Nephron progenitor cell (in vitro differentiated cells): ENCODE data around the gene HOXB7.

Experiments
- DNase-seq: peaks from one replicate; pipeline ENCODE4 v3.0.0; 2021
- H3K27ac Mint-ChIP-seq: 2 replicates; pipeline ENCODE4 v1.8.0; 2021; ENCODE audit warnings: mild to moderate bottlenecking, moderate library complexity, mixed read lengths
- H3K27me3 Mint-ChIP-seq: 2 replicates; pipeline ENCODE4 v1.8.0; 2021; ENCODE audit warnings: mild to moderate bottlenecking, low read depth, mixed read lengths; ENCODE audit not compliant: poor library complexity
- H3K36me3 Mint-ChIP-seq: 2 replicates; pipeline ENCODE4 v1.8.0; 2021; ENCODE audit warnings: low read depth, mixed read lengths
- H3K4me1 Mint-ChIP-seq: 2 replicates; pipeline ENCODE4 v1.8.0; 2021; ENCODE audit warnings: mixed read lengths
- H3K4me3 Mint-ChIP-seq: 2 replicates; pipeline ENCODE4 v1.8.0; 2021; ENCODE audit warnings: mild to moderate bottlenecking, moderate library complexity, mixed read lengths
- H3K9me3 Mint-ChIP-seq: 2 replicates; pipeline ENCODE4 v1.8.0; 2021; ENCODE audit warnings: mild to moderate bottlenecking, moderate library complexity, mixed read lengths
- TF ChIP-seq, protein P1 (sequence below): fragments of 200-600 bp; sonication (generic); IDR thresholded peaks from 2 replicates; pipeline ENCODE4 v1.5.0; 2021; ENCODE audit warnings: antibody characterized with exemption

HOXB7 gene

DNA sequence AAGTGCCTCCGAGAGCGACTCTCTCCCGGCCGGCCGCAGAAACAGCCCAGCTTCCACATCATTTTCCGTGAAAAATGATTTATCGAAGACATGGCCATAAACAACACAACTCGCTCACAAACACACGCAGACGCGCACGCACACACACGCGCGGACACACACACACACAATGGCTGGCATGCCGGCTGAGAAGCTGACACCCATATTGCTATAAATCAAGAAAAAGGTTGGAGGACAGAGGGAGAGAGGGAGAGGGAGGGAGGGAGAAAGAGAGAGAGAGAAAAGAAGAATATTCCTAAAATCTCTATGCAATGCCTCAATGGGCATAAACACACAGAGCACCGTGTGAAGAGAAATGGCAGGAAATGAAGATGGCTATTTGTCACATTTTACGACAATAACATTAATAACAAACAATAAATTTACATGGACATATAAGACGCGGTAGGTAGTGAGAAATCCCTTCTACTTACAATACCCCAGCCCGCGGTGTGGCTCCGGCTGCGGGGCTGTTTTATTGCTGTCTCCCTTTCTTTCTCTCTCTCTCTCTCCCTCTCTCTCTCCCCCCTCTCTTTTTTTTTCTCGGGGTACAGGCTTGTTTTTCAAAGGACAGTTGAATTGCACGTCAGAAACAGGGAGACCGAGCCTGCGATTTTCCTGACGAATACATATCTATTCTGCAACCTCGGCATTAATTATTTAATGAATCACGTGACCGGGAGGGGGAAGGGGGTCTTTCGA, 42.1 kb downstream of the HOXB7 start:
- H3K4me1 Mint-ChIP-seq, result peaks cover 4% of the 10 kb centered on the region
- no peaks in the 10 kb centered on the region for H3K9me3 Mint-ChIP-seq
- H3K27ac Mint-ChIP-seq, result no peak overlapping the region
- peaks cover 27% of the 10 kb centered on the region for H3K36me3 Mint-ChIP-seq
- no peaks in the 10 kb centered on the region for H3K27me3 Mint-ChIP-seq
- DNase-seq, result no peak
- TF ChIP-seq, protein P1, sequence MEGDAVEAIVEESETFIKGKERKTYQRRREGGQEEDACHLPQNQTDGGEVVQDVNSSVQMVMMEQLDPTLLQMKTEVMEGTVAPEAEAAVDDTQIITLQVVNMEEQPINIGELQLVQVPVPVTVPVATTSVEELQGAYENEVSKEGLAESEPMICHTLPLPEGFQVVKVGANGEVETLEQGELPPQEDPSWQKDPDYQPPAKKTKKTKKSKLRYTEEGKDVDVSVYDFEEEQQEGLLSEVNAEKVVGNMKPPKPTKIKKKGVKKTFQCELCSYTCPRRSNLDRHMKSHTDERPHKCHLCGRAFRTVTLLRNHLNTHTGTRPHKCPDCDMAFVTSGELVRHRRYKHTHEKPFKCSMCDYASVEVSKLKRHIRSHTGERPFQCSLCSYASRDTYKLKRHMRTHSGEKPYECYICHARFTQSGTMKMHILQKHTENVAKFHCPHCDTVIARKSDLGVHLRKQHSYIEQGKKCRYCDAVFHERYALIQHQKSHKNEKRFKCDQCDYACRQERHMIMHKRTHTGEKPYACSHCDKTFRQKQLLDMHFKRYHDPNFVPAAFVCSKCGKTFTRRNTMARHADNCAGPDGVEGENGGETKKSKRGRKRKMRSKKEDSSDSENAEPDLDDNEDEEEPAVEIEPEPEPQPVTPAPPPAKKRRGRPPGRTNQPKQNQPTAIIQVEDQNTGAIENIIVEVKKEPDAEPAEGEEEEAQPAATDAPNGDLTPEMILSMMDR, result no peak
- H3K4me3 Mint-ChIP-seq, result no peak overlapping the region

DNA sequence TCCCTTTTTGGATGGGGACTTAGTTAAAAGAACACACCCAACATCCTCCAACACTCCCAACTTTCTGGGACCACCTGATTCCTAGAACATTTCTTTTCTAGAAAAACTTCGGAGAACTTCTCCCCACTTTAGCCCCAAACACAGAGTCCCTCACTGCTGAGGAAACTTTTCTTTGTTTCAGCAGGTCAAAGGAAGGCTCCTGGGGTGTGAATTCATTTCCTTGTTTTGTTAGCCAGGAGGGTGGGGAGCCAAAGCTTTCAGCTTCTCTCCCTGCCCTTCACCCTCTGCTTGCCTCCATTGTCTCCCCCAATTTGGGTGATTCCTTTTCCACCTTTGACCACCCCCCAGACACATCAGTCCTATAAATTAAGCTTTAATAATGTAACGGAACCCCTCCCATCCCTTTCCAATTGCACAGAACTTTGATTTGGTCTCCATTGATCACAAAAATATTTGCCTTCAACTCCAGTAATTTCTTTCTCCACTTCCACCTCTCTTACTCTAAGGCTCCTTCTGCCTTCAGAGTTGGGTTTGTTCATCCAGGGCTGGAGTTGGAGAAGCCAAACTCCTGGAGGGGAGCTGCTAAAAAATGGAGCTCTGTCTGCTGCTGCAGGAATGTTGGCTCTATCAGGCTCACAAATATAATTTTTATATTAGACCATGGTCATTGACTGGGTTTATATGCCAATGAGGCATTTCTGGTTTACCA, 43.0 kb downstream of the HOXB7 start:
- Mint-ChIP-seq H3K27ac (no peak overlapping the region), H3K4me3 (no peak overlapping the region), H3K36me3 (peaks cover 27% of the 10 kb centered on the region), H3K9me3 (no peaks in the 10 kb centered on the region), H3K27me3 (no peaks in the 10 kb centered on the region), H3K4me1 (peaks cover 12% of the 10 kb centered on the region)
- TF ChIP-seq, protein P1, result no peak
- no peak for DNase-seq

DNA sequence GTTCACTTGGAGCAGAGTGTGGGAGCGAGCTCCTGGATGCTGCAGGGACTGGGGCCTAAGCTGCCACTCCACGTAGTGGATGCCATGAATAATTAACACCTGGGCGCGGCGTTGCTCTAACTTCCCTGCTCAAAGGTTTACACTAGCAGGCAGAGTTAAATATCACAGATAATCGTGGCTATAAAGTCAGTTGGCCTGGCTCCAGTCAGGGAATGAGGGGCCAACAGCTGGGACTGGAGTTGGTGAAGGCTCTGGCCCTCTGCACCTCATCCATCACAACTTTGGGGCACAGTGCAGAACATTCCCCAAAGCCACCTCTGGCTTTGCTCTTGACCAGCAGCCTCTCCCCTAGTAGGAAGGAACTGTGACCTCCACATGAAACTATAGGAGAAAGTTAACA, 43.6 kb downstream of the HOXB7 start:
- DNase-seq, result no peak
- H3K27ac Mint-ChIP-seq, result no peak overlapping the region
- peaks cover 33% of the 10 kb centered on the region for H3K36me3 Mint-ChIP-seq
- peaks cover 18% of the 10 kb centered on the region for H3K4me1 Mint-ChIP-seq
- peaks cover 3% of the 10 kb centered on the region for H3K27me3 Mint-ChIP-seq
- no peak overlapping the region for H3K4me3 Mint-ChIP-seq
- H3K9me3 Mint-ChIP-seq, result no peaks in the 10 kb centered on the region
- TF ChIP-seq, protein P1, result no peak

DNA sequence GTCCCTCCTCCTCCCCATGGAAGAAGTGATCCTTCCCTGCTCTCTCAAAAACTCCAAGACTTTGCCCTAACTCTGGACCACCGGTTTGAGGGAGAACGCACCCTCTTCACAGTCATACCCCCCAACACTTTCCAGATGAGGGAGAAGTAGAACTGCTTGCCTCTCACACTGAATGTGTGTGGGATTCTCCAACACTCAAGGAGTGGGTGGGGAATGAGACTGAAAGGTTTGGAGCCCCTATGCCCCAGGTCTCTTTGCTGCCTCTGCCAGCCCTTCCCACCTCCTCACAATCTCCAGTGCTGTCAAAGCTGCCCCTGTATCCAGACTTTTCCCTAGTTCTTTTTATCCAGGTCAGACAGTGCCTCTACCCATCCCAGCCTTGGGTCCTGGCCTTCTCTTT, 44.1 kb downstream of the HOXB7 start:
- Mint-ChIP-seq H3K4me1 (peaks cover 23% of the 10 kb centered on the region), H3K9me3 (no peaks in the 10 kb centered on the region), H3K36me3 (peaks cover 35% of the 10 kb centered on the region), H3K27ac (no peak overlapping the region), H3K27me3 (peaks cover 4% of the 10 kb centered on the region), H3K4me3 (no peak overlapping the region)
- DNase-seq, result no peak
- TF ChIP-seq, protein P1, result no peak

DNA sequence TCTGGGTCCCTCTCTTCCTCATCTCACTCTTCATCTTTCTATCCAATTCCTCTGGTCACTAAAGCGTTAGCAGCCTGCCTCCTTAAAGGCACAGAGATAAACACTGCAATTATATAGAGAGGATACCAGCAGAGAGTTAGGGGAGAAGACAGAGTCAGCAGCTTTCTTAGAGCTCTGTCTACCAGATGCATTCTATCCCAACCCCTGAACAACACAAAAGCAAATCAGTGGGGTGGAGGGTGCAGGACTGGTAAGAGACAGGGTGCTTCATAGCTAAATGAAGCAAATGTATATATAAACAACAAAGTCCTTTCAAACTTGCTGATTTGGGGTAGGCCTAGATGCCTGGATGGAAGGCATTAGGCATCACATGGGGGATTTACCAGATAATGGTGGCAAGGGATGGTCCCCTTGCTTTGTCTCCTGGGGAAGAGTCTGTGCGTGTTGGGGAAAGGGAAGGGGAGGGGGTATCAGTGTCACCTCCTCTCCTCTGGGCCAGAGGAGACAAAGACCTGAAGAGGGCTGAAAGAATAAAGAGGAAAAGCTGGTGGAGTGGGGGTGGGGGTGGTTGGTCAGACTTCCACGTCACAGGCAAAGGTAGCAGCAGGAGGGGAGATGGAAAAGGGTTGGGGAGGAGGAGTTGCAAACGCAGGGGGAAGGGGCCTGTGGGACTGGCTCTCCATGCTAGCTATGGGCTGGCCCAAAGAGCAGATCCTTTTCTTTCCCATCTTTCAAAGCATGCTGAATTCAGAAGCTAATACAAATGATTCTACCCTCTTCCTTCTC, 44.7 kb downstream of the HOXB7 start:
- H3K4me1 Mint-ChIP-seq, result peaks cover 29% of the 10 kb centered on the region
- TF ChIP-seq, protein P1, result no peak
- H3K36me3 Mint-ChIP-seq, result peaks cover 36% of the 10 kb centered on the region
- no peaks in the 10 kb centered on the region for H3K9me3 Mint-ChIP-seq
- DNase-seq, result no peak
- no peak overlapping the region for H3K4me3 Mint-ChIP-seq
- H3K27me3 Mint-ChIP-seq, result peaks cover 4% of the 10 kb centered on the region
- no peak overlapping the region for H3K27ac Mint-ChIP-seq
